IPS DF 6.9 (cell line): ENCODE results near the gene PUS7.
A peak's percentile ranks its signal among the peaks of the same experiment; 100 is the strongest.
"Not testable (repeated sequence)": the region's sequence is repeated elsewhere in the genome, so short reads cannot be mapped to it uniquely, and the experiment has no call there.

Experiments used
- DNase-seq: peaks from one replicate; pipeline ENCODE4 v3.0.0-alpha.2; 2013; ENCODE audit warnings: low read depth, low spot score
- H3K27ac ChIP-seq: one replicate; pipeline ENCODE4 v1.5.1; 2013; ENCODE audit warnings: low read length, control low read depth
- H3K27me3 ChIP-seq: 2 replicates; pipeline ENCODE4 v1.6.1; 2013; ENCODE audit warnings: mild to moderate bottlenecking, low read length; ENCODE audit not compliant: control insufficient read depth, insufficient read depth
- H3K36me3 ChIP-seq: 2 replicates; pipeline ENCODE4 v1.6.1; 2013; ENCODE audit warnings: low read length; ENCODE audit not compliant: control insufficient read depth, insufficient read depth
- H3K4me1 ChIP-seq: 2 replicates; pipeline ENCODE4 v1.6.1; 2013; ENCODE audit warnings: low read length; ENCODE audit not compliant: control insufficient read depth, insufficient read depth
- H3K4me3 ChIP-seq: 2 replicates; pipeline ENCODE4 v1.5.1; 2013; ENCODE audit warnings: mild to moderate bottlenecking, low read length
- H3K9me3 ChIP-seq: 2 replicates; pipeline ENCODE4 v1.6.1; 2013; ENCODE audit warnings: low read length, inconsistent platforms; ENCODE audit not compliant: control insufficient read depth, insufficient read depth
- WGBS: extraction: QIAGEN DNeasy Blood & Tissue Kit; methylation state at CpG from one replicate; pipeline ENCODE4 v1.1.7; 2013; ENCODE audit warnings: mixed read lengths, missing lambda C conversion rate; ENCODE audit not compliant: insufficient read length, insufficient coverage; 5-methylcytosine and 5-hydroxymethylcytosine counted together

The PUS7 gene

GRCh38 chr7:105527737-105528136 lies 5.7 kb upstream of the PUS7 start:
- no CpG with 5 or more reads among the region's 5 CpGs for WGBS
- DNase-seq, H3K27ac ChIP-seq, H3K27me3 ChIP-seq, H3K4me1 ChIP-seq, H3K36me3 ChIP-seq, H3K4me3 ChIP-seq, H3K9me3 ChIP-seq: not testable (repeated sequence)

GRCh38 chr7:105524840-105525239 lies 2.8 kb upstream of the PUS7 start:
- Histone ChIP-seq H3K27ac (no peak overlapping the region), H3K4me1 (no peaks in the 10 kb centered on the region), H3K9me3 (no peaks in the 10 kb centered on the region), H3K27me3 (no peaks in the 10 kb centered on the region), H3K4me3 (no peak overlapping the region), H3K36me3 (no peaks in the 10 kb centered on the region)
- no CpG with 5 or more reads among the region's 4 CpGs for WGBS
- DNase-seq: no peak

- not testable (repeated sequence) for H3K9me3 ChIP-seq, H3K27me3 ChIP-seq, H3K27ac ChIP-seq, H3K4me3 ChIP-seq, H3K36me3 ChIP-seq, H3K4me1 ChIP-seq, DNase-seq
- no CpG with 5 or more reads among the region's 11 CpGs for WGBS
These were observed 2.4 kb upstream of the PUS7 start for GRCh38 chr7:105524423-105524822.

- Histone ChIP-seq H3K9me3 (no peaks in the 10 kb centered on the region), H3K27ac (no peak overlapping the region), H3K4me1 (no peaks in the 10 kb centered on the region), H3K4me3 (peak overlapping the region; percentile 97), H3K36me3 (no peaks in the 10 kb centered on the region), H3K27me3 (no peaks in the 10 kb centered on the region)
- DNase-seq: no peak
- no CpG with 5 or more reads among the region's 25 CpGs for WGBS
These were observed 899 bp downstream of the PUS7 start for GRCh38 chr7:105521027-105521716.

GRCh38 chr7:105520620-105521019 lies 1.5 kb downstream of the PUS7 start:
- H3K9me3 ChIP-seq, H3K36me3 ChIP-seq, H3K27me3 ChIP-seq, H3K27ac ChIP-seq, DNase-seq, H3K4me1 ChIP-seq, H3K4me3 ChIP-seq: not testable (repeated sequence)
- no CpG with 5 or more reads among the region's 7 CpGs for WGBS

GRCh38 chr7:105519353-105519752 lies 2.7 kb downstream of the PUS7 start:
- Histone ChIP-seq H3K27ac (no peak overlapping the region), H3K27me3 (no peaks in the 10 kb centered on the region), H3K4me3 (no peak overlapping the region), H3K4me1 (no peaks in the 10 kb centered on the region), H3K9me3 (no peaks in the 10 kb centered on the region), H3K36me3 (no peaks in the 10 kb centered on the region)
- DNase-seq: no peak
- no CpG with 5 or more reads among the region's 6 CpGs for WGBS

- not testable (repeated sequence) for H3K9me3 ChIP-seq, H3K36me3 ChIP-seq, H3K4me3 ChIP-seq, H3K4me1 ChIP-seq, DNase-seq, H3K27me3 ChIP-seq, H3K27ac ChIP-seq
- WGBS: no CpG with 5 or more reads among the region's 7 CpGs
These were observed 6.5 kb downstream of the PUS7 start for GRCh38 chr7:105515610-105516009.

GRCh38 chr7:105512926-105513526 lies 9.0 kb downstream of the PUS7 start:
- WGBS: no CpG with 5 or more reads among the region's 4 CpGs
- Histone ChIP-seq H3K27me3 (no peaks in the 10 kb centered on the region), H3K4me1 (no peaks in the 10 kb centered on the region), H3K9me3 (no peaks in the 10 kb centered on the region), H3K4me3 (no peak overlapping the region), H3K36me3 (peaks cover 4% of the 10 kb centered on the region; the same call in 1 of the 2 replicates), H3K27ac (no peak overlapping the region)
- DNase-seq: no peak

- no peaks in the 10 kb centered on the region for H3K4me1 ChIP-seq
- no peaks in the 10 kb centered on the region for H3K27me3 ChIP-seq
- DNase-seq: no peak
- H3K27ac ChIP-seq: no peak overlapping the region
- H3K4me3 ChIP-seq: no peak overlapping the region
- H3K36me3 ChIP-seq: peaks cover 4% of the 10 kb centered on the region; the same call in 1 of the 2 replicates
- no peaks in the 10 kb centered on the region for H3K9me3 ChIP-seq
- WGBS: no CpG with 5 or more reads among the region's 4 CpGs
These were observed 9.7 kb downstream of the PUS7 start for GRCh38 chr7:105512415-105512814.

- WGBS: no CpG with 5 or more reads among the region's 9 CpGs
- peaks cover 15% of the 10 kb centered on the region for H3K36me3 ChIP-seq
These were observed 19.9 kb downstream of the PUS7 start for GRCh38 chr7:105502173-105502572.

GRCh38 chr7:105497016-105497415 lies 25.1 kb downstream of the PUS7 start:
- WGBS: no CpG with 5 or more reads among the region's 5 CpGs
- Histone ChIP-seq H3K4me1 (no peaks in the 10 kb centered on the region), H3K27ac (no peak overlapping the region), H3K9me3 (no peaks in the 10 kb centered on the region), H3K27me3 (no peaks in the 10 kb centered on the region), H3K4me3 (no peak overlapping the region), H3K36me3 (peaks cover 9% of the 10 kb centered on the region)
- DNase-seq: no peak

More at GRCh38 chr7:105502173-105502572, 19.9 kb downstream of the PUS7 start:
- no peaks in the 10 kb centered on the region for H3K27me3 ChIP-seq
- H3K9me3 ChIP-seq: no peaks in the 10 kb centered on the region
- no peak overlapping the region for H3K4me3 ChIP-seq
- no peaks in the 10 kb centered on the region for H3K4me1 ChIP-seq
- DNase-seq: no peak
- H3K27ac ChIP-seq: no peak overlapping the region
